HUDEP-2 (cell line): ENCODE data around the gene RAP1A.

ENCODE experiments used
- DNase-seq, 76 experiments: peaks; one replicate each; lab custom pipeline; 2025; ENCODE audit not compliant: unreplicated experiment in 76 of 76; lab: John Stamatoyannopoulos, UW

RAP1A gene

DNA sequence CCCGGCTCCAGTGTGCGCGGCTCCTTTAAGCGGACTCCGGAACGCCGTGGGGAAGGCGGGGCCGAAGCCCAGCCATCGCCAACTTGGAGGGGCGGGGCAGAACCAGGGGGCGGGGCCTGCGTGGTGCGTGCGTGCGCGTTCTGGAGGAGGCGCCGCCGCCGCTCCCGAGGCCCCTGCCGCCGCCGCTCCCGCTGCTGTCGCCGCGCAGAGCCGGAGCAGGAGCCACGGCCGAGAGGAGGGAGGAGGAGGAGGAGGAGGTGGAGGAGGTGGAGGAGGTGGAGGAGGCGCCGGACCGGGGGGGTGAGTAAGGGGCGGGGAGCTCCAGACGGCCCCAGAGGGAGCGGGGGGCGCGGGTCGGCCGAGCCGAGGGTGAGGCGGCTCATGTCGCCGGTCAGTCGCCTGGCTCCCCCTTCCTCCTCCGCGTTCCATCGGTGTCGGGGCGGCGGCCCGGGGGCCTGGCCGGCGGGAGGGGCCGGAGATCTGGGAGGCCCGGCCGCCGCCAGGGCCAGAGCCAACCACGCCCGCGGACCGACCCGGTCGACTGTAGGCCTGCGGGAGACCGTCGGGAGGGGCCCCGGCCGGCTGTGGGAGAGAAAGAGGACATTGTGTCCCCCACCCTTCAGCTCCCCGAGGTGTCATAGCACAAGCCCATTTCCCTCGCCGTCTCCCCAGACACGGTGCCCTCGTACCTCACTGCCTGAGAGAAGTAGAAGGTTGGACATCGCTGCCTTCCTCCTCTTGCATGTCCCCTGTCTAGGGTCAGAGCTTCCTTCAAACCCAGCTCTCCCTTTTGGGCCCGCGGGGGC, at the start of gene RAP1A:
Gene RAP1A, plus strand, starts transcription at position 155 of the 806 bp plus-strand sequence. CDS start 71,572 bp downstream, outside the sequence.
- peak in 74 of 76 experiments; percentile 41 to 96 (median 88) for DNase-seq

GRCh38 chr1:111569913-111570312, 49.7 kb upstream of the RAP1A start:
- DNase-seq = no peak

DNA sequence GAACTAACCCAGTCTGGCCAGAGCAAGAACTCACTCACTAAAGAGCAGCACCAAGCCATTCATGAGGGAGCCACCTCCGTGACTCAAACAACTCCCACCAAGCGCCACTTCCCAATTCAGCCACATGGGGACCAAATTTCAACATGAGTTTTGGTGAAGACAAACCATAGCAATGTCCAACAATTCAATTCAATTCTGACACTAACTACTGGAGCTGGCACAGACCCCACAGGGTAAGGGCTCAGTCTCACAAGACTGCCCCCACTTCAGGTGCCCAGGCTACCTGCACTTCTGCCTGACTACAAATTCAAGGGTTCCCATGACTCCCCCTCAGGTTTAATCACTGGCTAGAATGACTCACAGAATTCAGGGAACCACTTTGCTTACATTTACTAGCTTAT, 48.8 kb upstream of the RAP1A start:
- peak in 43 of 76 experiments; percentile 5 to 51 (median 21) for DNase-seq

- no peak for DNase-seq
Measured at GRCh38 chr1:111571239-111571638, 48.4 kb upstream of the RAP1A start.

DNA sequence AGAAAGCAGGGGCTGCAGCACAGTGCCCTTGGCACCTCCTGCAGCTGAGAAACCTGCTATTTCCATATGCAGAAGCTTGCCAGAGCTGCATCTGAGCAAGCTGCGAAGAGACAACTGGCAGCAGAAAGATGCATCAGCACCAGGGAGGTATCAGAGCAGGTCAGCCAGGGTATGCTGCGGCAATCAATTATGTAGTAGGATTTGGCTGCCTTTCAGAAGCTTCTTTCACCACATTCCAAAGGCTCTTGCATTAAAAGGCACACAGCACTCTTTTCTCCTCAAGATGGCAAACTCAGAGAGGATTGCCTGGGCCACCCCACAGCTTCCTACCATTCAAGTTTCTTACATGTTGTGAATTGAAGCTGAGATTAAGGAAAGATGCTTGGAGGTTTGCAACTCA, 47.6 kb upstream of the RAP1A start:
- DNase-seq = no peak

- DNase-seq = peak in 72 of 76 experiments; percentile 11 to 86 (median 62)
Measured at GRCh38 chr1:111576547-111576946, 43.0 kb upstream of the RAP1A start.

DNA sequence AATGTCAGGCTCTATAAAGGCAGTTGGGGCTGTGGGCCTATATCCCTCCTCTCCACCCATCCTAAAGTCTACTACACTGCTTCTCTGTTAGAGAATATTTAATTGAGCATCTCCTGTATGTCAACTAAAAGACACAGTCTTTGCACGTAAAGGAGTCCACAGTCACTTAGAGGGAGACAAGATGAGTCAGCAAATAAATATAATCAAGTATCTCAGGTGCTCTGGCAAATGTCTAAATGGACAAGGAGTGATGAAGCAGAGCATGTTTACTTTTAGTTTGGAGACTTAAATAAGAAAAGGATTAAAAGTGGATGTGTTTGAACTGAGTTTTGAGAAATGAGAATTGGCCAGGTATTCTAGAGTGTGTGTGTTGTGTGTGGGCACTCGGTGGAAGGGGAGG, 41.8 kb upstream of the RAP1A start:
- DNase-seq = no peak

DNA sequence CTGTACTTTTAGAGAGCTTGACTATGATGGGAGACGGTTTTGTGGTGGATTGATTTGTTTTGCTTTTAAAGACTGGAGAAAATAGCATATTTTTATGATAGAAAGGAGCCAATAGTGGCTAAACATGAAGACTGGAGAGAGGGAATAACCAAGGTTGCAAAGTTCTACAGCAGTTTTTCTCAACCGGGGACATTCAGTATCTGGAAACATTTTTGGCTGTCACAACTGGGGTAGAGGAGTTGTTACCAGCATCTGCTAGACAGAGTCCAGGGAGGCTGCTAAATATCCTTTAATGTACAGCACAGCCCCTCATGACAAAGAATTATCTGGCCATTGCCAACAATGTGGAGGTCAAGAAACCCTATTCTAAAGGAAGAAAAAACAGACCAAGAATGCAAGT, 38.4 kb upstream of the RAP1A start:
- no peak for DNase-seq

DNA sequence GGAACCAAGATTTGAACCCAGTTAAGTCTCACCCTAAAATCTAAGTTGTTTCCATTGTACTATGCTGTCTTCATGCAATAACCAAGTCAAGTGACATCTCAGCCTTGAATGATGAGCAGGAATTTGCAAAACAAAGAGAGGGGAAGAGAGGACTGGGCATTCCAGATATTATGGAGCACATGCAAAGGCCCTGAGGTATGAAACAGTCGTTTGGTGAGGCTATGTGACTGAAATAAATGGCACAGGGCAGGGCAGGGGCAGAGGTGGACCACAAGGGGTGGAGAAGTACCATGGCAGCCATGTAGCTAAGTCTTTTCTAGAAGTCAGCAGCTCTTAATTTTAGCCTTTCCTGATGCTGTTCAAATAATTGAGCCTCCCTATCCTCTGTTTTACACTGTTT, 37.6 kb upstream of the RAP1A start:
- DNase-seq = no peak

DNA sequence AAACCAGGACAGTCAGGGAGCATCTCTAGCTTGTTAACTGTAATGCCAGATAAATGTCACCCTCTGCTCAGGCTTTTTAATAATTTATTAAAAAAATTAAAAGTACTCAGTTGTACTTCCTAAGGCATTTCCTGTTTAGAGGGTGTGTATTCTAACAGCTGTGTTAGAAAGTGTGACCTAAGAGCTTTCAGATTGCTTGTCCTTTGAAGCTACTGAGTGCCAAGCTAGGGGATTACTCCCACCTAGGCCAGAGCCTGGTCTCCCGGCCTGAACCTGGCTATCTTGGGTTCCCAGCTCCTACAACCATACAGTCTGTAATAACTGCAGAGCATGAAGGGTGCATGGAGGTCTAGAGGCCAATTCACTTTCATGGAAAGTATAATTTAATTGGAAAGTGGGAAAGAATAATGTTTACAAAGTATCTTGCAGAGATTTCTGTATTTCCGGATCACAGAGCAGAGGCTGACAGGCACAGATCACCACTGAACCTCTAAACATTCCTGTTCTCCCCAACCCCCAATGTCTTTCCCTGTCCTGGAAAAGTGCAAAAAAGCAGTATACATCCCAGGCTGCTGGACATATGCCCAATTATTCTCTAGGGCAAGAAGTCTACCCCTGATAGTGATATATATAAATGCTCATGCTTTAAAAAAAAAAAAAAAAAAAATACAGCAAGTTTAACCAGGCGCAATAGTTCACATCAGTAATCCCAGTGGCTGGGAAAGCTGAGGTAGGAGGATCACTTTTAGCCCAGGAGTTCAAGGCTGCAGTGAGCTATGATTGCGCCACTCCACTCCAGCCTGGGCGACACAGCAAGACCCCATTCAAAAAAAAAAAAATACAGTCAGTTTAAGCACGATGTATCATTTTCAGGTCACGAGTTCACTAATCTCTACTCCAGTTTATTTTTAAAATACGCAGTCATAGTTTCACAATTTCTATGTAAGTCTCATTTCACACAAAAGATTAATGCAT, 36.7 kb upstream of the RAP1A start:
- no peak for DNase-seq

- DNase-seq = no peak
Measured at GRCh38 chr1:111585447-111586086, 34.0 kb upstream of the RAP1A start.

GRCh38 chr1:111586112-111586511, 33.5 kb upstream of the RAP1A start:
- no peak for DNase-seq

GRCh38 chr1:111587509-111588174, 31.9 kb upstream of the RAP1A start:
- no peak for DNase-seq

DNA sequence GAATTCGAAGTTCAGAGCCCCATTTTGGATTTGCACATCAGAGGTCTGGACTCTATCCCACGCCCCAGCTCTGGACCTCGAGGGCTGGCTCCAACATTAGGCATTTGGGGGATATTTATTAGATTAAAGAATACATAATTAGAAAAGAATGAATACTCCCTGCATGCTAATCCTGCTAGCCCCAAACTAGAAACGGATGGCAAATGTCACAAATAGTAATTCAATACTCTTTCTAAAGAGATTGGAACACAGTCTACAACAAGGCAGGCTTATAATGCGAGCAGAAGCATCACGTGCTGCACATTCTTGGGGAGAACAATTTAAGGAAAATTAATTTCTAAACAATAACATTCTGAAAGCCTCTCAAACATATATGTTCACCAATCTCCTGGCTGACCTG, 27.7 kb upstream of the RAP1A start:
- DNase-seq = no peak

DNA sequence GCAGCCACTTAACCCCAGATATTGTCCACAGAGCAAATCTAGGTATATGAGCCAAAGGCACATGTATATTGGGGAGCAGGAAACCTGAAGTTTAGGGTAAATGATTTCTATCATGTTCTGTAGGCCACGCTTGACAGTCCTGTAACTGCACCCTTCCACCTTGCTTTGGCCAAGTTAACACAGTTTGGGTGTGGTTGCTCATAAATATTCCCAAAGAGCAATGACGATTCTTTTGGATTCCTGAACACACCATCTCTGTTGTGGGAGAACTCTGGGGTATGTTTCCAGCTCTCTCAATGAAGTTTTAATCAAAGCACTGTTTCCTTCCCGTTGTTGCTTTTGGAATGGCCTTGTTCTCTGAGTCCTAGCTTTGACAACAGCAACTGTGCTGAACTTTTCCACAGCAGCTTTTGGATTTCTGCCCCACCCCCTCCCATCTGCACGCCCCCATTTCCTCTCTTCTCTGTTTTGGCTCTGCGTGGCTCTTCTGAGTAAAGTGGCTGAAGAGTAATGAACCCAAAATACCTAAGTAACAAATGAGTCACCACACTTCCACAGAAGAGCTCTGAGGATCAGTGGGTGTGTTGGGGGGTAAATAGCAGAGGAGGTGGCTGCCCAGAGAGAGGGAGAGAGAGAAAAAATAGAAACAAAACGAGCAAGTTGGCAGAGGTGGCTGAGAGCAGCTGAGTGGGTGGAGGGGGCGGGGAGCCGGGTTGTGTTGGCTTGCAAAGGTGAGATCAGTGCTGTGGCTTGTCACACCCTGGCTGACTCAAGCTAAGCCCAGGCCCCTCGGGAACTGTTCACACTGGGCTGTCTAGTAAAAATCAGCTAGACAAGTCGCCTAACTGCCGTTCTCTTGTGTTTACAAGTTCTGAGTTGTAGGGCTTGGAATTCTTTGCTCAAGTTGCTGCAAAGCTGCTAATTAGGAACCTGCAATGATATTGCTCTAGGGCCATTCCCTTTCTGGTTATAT, 26.9 kb upstream of the RAP1A start:
- DNase-seq = peak in 72 of 76 experiments; percentile 20 to 95 (median 80)

DNA sequence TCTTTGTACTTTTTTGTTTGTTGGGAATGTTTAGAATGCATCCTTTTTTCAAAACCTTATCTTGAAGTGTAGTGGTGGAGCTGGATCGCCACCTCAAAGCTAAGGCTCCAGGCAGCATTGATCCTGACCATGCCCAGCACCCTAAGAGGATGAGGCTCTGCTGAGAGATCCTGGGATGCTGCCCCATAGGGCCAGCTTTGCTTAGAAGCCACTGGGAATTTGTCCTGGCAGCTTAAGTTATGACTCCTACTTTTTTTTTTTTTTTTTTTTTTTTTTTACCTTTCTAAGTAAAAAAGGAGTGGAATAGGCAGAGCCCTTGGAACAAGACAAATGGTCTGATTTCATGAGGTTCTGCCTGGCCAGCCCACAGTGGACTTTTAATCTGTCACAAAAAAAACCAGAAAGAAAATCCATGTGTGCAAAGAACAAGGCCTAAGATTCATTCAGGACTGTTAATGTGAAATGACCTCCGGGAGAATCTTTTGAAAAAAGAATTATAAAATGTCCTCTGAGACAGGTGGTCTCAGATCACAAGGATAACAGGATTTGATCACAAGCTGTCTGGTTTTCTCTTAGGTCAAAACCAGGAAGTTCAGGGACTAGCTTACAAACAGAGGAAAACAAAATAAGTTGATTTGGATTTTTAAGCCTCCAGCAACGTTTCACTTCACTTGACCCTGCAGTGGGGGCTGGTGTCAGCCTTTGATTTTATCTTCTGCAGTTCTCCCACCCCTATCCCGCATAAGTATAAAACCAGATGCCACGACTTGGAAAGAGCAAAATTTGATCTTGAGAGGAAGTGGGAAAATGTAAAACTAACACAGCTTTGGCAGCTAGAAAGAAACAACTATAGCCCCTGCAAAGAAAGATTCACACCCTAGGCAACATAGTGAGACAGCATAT, 25.9 kb upstream of the RAP1A start:
- no peak for DNase-seq

- no peak for DNase-seq
Measured at GRCh38 chr1:111594306-111594693, 25.3 kb upstream of the RAP1A start.

- DNase-seq = no peak
Measured at GRCh38 chr1:111595807-111596206, 23.8 kb upstream of the RAP1A start.
